Aorta (tissue), 5 donors: ENCODE measurements around the gene PDIA6. TPM values are rescaled to one million over a fixed set of nuclear protein-coding genes. Genes with fewer than 3 reads are reported as not detected.

Experiments
- ATAC-seq: fragments of 200-7000 bp; cut with Tn5 transposase; one replicate; pipeline ENCODE4 v1.9.1; 2022; ENCODE audit warnings: moderate library complexity; ENCODE audit not compliant: low FRiP score
- DNase-seq, 2 donors: peaks; one replicate each; pipeline ENCODE4 v3.0.0-alpha.2; 2020
- H3K27ac ChIP-seq, 2 donors: one replicate each; pipeline ENCODE4 v1.5.1; 2013; ENCODE audit warnings: low read length in 2 of 2, mild to moderate bottlenecking in 2 of 2, moderate library complexity in 2 of 2, control low read depth in 1 of 2, inconsistent platforms in 1 of 2, low read depth in 1 of 2
- H3K27me3 ChIP-seq, 2 donors: one replicate each; pipeline ENCODE4 v1.6.1; 2013; ENCODE audit warnings: control low read depth in 1 of 2, low read length in 1 of 2, mild to moderate bottlenecking in 1 of 2, moderate library complexity in 1 of 2; ENCODE audit not compliant: insufficient read depth in 2 of 2, control insufficient read depth in 1 of 2
- H3K36me3 ChIP-seq, 2 donors: one replicate each; pipeline ENCODE4 v1.6.1; 2013; ENCODE audit warnings: control low read depth in 1 of 2, low read length in 1 of 2, mild to moderate bottlenecking in 1 of 2; ENCODE audit not compliant: insufficient read depth in 2 of 2, control insufficient read depth in 1 of 2
- H3K4me1 ChIP-seq, 2 donors: one replicate each; pipeline ENCODE4 v1.6.1; 2013; ENCODE audit warnings: low read length in 2 of 2, control low read depth in 1 of 2, mild to moderate bottlenecking in 1 of 2, moderate library complexity in 1 of 2; ENCODE audit not compliant: insufficient read depth in 2 of 2, control insufficient read depth in 1 of 2
- H3K4me3 ChIP-seq, 2 donors: one replicate each; pipeline ENCODE4 v1.5.1; 2013; ENCODE audit warnings: low read length in 2 of 2, control low read depth in 1 of 2, mild to moderate bottlenecking in 1 of 2
- H3K9me3 ChIP-seq: one replicate; pipeline ENCODE4 v1.6.1; 2013; ENCODE audit warnings: mild to moderate bottlenecking, low read length; ENCODE audit not compliant: control insufficient read depth
- WGBS, 2 donors: extraction: QIAGEN DNeasy Blood & Tissue Kit; methylation state at CpG; one replicate each; pipeline ENCODE4 v1.1.7; 2013; 5-methylcytosine and 5-hydroxymethylcytosine counted together
- intact Hi-C, 2 donors: fragments of 100-400 bp; cut with DNase I; formaldehyde crosslinking; loops; one replicate each; pipeline versions ENCODE4 v1.14.2 to v1.15.0; 2022
- polyA plus RNA-seq, 2 donors: library from polyadenylated mRNA; stranded (reverse); fragments of 200-250 nt; gene quantifications; one replicate each; pipeline ENCODE4 v1.2.3, GENCODE V29; 2013
- total RNA-seq, 2 donors: library from RNA; stranded (reverse); fragmentation: NEBNext Ultra II Directional; extraction: Animal tissue kit (Norgen Biotek cat#: 25700); gene quantifications; one replicate each; pipeline ENCODE4 v1.2.1, GENCODE V29; 2021
- donor health status: healthy with polysubstance abuse.
- donor health status: Bipolar disorder and iron deficiency.
- donor health status: DM: no; HTN: no; CAD: no.
- donor health status: DM: no; HTN: no; CAD: no.
- donor health status: DM: yes; HTN: yes; CAD: no.

PDIA6 gene
- total and polyA plus RNA-seq, 4 donors = 89.4 to 128 (median 105) TPM

GRCh38 chr2:10829299-10829698 is 16.7 kb upstream of the PDIA6 start:
- no peaks in the 10 kb centered on the region for H3K27me3 ChIP-seq
- intact Hi-C loops = loop anchor here in 1 of 2 donors (10.0 kb wide), 1 partner anchor 626 kb away; no protein-coding TSS in a partner anchor
- H3K9me3 ChIP-seq = no peaks in the 10 kb centered on the region
- WGBS, 2 donors = 64 to 68% methylated on average over 3 of the region's 3 CpGs
- ATAC-seq (no peak), DNase-seq (no peak)
- no peak overlapping the region for H3K27ac ChIP-seq
- no peak overlapping the region for H3K4me3 ChIP-seq
- H3K36me3 ChIP-seq = no peaks in the 10 kb centered on the region
- H3K4me1 ChIP-seq = no peaks in the 10 kb centered on the region

GRCh38 chr2:10828346-10828745 is 15.8 kb upstream of the PDIA6 start:
- Histone ChIP-seq H3K36me3 (no peaks in the 10 kb centered on the region), H3K27ac (no peak overlapping the region), H3K4me3 (no peak overlapping the region), H3K4me1 (no peaks in the 10 kb centered on the region), H3K9me3 (peaks cover 1% of the 10 kb centered on the region), H3K27me3 (no peaks in the 10 kb centered on the region)
- no peak for ATAC-seq
- 66 to 70% methylated on average over 11 of the region's 11 CpGs for whole genome bisulfite sequencing, 2 donors
- intact Hi-C loops = loop anchor here in 1 of 2 donors (10.0 kb wide), 1 partner anchor 626 kb away; no protein-coding TSS in a partner anchor
- DNase-seq = no peak

- no peak for DNase-seq
- ATAC-seq = no peak
- 80% methylated on average over 8 of the region's 8 CpGs for WGBS, 2 donors
- no peak overlapping the region for H3K4me3 ChIP-seq
- no peaks in the 10 kb centered on the region for H3K4me1 ChIP-seq
- no peaks in the 10 kb centered on the region for H3K36me3 ChIP-seq
- no peaks in the 10 kb centered on the region for H3K27me3 ChIP-seq
- intact Hi-C loops = loop anchor here in 1 of 2 donors (10.0 kb wide), 1 partner anchor 628 kb away; no protein-coding TSS in a partner anchor
- no peak overlapping the region for H3K27ac ChIP-seq
- H3K9me3 ChIP-seq = peaks cover 1% of the 10 kb centered on the region
Measured at GRCh38 chr2:10826625-10827024, 14.0 kb upstream of the PDIA6 start.

- Histone ChIP-seq H3K4me3 (no peak overlapping the region), H3K27me3 (no peaks in the 10 kb centered on the region), H3K4me1 (no peaks in the 10 kb centered on the region), H3K27ac (no peak overlapping the region), H3K36me3 (no peaks in the 10 kb centered on the region), H3K9me3 (peaks cover 1% of the 10 kb centered on the region)
- DNase-seq = no peak
- no peak for ATAC-seq
- intact Hi-C loops = loop anchor here in 1 of 2 donors (10.0 kb wide), 1 partner anchor 629 kb away; no protein-coding TSS in a partner anchor
- WGBS, 2 donors = 85 to 86% methylated on average over 8 of the region's 8 CpGs
Measured at GRCh38 chr2:10826026-10826425, 13.4 kb upstream of the PDIA6 start.

- no peak overlapping the region for H3K4me3 ChIP-seq
- no peaks in the 10 kb centered on the region for H3K4me1 ChIP-seq
- intact Hi-C loops = loop anchor here in 1 of 2 donors (10.0 kb wide), 1 partner anchor 631 kb away; no protein-coding TSS in a partner anchor
- no peak for ATAC-seq
- 81 to 87% methylated on average over 4 of the region's 4 CpGs for WGBS, 2 donors
- no peak overlapping the region for H3K27ac ChIP-seq
- no peak for DNase-seq
- no peaks in the 10 kb centered on the region for H3K27me3 ChIP-seq
- H3K9me3 ChIP-seq = peaks cover 1% of the 10 kb centered on the region
- H3K36me3 ChIP-seq = no peaks in the 10 kb centered on the region
Measured at GRCh38 chr2:10824191-10824590, 11.6 kb upstream of the PDIA6 start.

- Histone ChIP-seq H3K27ac (no peak overlapping the region), H3K36me3 (no peaks in the 10 kb centered on the region), H3K4me3 (no peak overlapping the region), H3K9me3 (peaks cover 1% of the 10 kb centered on the region), H3K4me1 (no peaks in the 10 kb centered on the region), H3K27me3 (no peaks in the 10 kb centered on the region)
- intact Hi-C loops = loop anchor here in 1 of 2 donors (10.0 kb wide), 1 partner anchor 634 kb away; no protein-coding TSS in a partner anchor
- DNase-seq (no peak), ATAC-seq (no peak)
- WGBS, 2 donors = 78 to 80% methylated on average over 13 of the region's 13 CpGs
Measured at GRCh38 chr2:10820978-10821695, 8.6 kb upstream of the PDIA6 start.

- peaks cover 1% of the 10 kb centered on the region for H3K9me3 ChIP-seq
- no peaks in the 10 kb centered on the region for H3K27me3 ChIP-seq
- H3K27ac ChIP-seq = no peak overlapping the region
- H3K36me3 ChIP-seq = no peaks in the 10 kb centered on the region
- H3K4me3 ChIP-seq = no peak overlapping the region
- intact Hi-C loops = loop anchor here in 1 of 2 donors (10.0 kb wide), 1 partner anchor 634 kb away; no protein-coding TSS in a partner anchor
- no peak for ATAC-seq
- no peaks in the 10 kb centered on the region for H3K4me1 ChIP-seq
- 26 to 28% methylated on average over 8 of the region's 8 CpGs for WGBS, 2 donors
- DNase-seq = no peak
Measured at GRCh38 chr2:10820562-10820961, 8.0 kb upstream of the PDIA6 start.

GRCh38 chr2:10819714-10820314 is 7.2 kb upstream of the PDIA6 start:
- no peaks in the 10 kb centered on the region for H3K4me1 ChIP-seq
- DNase-seq (no peak), ATAC-seq (no peak)
- no peaks in the 10 kb centered on the region for H3K36me3 ChIP-seq
- no peaks in the 10 kb centered on the region for H3K27me3 ChIP-seq
- intact Hi-C loops = loop anchor here in 1 of 2 donors (10.0 kb wide), 1 partner anchor 635 kb away; no protein-coding TSS in a partner anchor
- 88 to 89% methylated on average over 12 of the region's 12 CpGs for WGBS, 2 donors
- H3K9me3 ChIP-seq = peaks cover 1% of the 10 kb centered on the region
- H3K4me3 ChIP-seq = no peak overlapping the region
- no peak overlapping the region for H3K27ac ChIP-seq
